NCI-H1417 (cell line): ENCODE data around the gene RELN.
A peak's percentile ranks its signal among the peaks of the same experiment; 100 is the strongest.

ENCODE experiments used
- DNase-seq, 3 experiments: peaks; one replicate each; lab custom pipeline; 2025; lab: John Stamatoyannopoulos, UW

The RELN gene

DNA sequence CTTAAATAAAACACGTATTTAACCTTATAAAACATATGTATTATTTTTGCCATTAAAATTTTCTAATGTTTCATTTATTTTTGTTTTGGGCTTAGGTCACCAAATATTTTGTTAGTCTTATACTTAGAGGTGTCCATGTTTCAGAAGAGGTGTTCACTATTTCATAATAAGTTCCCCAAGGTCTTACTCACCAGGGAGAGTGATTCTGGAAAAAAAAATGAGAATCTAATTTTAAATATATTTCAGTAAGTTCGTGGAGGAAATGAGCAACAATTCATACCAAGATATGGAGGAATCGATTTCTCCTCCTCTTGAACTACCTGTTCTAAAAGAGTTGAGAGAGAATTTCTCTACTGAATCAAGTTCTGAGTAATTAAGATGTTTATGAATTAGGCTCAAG is 271.9 kb downstream of the RELN start:
- peak in 1 of 3 experiments; percentile 36 for DNase-seq

DNA sequence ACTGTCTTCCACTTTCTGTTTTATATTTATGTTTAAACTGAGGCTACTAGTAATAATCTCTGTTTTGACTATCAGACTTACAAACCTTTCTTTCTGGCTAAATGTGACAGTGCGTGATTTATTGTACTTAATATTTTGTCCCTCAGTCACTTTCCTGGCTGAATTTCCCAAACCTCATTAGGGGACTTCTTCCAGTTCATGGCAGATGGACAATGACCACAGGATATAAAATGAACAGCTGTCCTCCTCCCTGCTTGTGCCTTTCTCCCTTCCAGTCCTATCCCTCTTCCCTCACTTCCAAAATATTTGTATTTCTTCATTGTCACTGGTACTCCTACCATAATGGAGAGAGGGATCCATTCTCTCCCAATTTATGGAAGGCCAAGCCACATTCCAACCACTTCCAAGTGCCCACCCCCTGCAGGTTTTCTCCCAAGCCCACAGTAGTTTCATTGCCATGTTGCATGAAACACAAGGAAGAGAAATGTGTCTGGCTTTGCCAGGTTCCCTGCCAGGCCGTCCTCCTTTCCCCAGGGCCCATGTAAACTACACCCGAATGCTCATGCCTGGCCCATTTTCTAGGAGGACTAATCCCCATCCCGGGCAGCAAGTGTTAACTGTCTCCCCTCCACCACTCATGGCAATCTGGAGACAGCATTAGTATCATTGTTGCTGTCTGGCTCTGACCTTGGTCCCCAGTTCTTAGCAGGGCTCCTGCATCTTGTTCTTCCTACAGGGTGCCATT is 273.9 kb downstream of the RELN start:
- no peak for DNase-seq

DNA sequence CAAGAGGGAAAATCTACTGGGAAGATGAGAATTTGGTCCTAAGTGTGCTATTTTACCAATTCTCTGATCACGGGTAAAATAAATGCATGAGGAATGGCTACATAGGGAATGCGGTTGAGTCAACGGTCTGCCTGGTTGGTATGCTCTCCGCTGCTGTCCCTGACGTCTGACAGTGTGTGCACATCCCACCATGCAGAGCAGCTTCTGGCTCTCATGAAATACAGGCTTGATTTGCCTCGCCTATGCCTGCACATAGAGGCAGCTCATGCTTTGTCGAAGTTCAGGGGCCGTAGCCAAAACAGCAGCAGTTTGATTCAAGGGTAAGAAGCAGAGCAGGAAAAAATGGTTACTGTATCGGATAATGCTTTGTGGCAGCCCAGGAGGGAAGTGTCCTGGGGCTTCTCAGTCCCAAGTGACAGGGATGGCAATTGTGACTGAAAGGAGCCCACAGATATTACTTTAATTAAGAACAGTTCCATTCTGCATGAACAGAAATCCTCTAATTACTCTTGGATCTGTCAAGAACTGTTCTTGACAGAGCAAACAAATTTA is 275.0 kb downstream of the RELN start:
- no peak for DNase-seq

- DNase-seq = no peak
Observed at GRCh38 chr7:103712991-103713778, 276.3 kb downstream of the RELN start.

DNA sequence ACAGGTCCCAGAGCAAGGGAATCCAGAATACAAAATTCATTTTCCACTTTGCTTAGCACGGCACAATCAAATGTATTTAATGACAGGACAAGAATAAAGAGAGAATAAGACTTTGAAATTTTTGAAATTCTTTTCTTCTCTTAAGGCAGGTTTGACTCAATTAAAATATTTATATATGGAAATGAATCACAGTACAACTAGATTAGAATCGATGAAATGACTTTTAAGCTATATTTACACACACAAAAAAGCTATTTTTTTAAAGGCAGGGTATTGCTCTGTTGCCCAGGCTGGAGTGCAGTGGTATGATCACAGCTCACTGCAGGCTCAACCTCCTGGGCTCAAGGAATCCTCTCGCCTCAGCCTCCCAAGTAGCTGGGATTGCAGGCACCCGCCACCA is 278.0 kb downstream of the RELN start:
- no peak for DNase-seq

DNA sequence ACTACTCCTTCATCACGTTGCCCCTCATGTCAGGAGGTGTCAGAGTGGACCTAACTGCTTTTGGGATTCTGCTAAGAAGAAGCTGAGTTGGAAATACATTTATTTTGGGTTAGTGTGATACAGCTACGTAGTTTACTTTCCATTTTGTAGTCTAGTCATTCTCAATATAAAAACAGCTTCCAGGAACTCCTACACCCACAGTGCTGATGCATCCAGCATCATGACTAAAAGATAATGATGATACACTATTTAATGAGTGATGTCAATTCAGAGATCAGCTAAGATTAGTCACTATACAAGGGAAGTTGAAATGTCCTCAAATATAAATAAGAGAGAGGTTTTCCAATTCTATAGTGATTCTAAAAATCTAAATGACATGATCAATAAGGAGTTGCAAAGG is 279.2 kb downstream of the RELN start:
- DNase-seq = no peak

DNA sequence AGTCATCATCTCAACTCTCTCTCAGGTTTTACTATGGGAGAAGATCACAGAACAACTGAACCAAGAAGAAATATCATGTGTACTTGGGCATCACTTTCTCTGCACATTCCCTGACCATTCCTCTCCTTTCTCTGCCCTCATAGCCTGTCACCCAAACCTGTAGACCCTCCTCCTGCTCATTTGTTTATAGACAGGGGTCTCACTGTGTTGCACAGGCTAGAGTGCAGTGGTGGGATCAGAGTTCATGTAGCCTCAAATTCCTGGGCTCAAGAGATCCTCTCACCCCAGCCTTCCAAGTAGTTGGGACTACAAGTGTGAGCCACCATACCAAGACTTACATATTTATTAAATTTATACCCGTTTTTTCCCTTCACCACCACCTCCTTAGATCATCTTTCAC is 282.7 kb downstream of the RELN start:
- no peak for DNase-seq

DNA sequence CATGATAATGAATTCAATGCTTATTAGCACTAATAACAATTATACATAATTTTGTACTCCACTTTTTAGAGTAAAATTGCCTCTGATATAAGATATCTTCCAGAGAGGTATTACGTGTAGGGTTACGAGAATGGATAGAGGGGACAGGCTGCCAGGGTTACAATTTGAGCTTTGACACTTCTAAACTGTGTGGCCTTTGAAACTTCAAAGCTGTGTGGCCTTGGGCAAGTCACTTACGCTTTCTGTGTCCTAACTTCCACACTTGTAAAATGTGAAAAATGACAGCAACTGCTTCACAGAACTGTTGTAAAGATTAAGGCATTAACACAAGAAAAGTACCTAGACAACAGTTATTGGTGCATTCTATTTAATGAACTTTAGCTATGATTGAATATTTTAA is 283.9 kb downstream of the RELN start:
- no peak for DNase-seq

- DNase-seq = no peak
Observed at GRCh38 chr7:103704701-103705100, 284.8 kb downstream of the RELN start.

DNA sequence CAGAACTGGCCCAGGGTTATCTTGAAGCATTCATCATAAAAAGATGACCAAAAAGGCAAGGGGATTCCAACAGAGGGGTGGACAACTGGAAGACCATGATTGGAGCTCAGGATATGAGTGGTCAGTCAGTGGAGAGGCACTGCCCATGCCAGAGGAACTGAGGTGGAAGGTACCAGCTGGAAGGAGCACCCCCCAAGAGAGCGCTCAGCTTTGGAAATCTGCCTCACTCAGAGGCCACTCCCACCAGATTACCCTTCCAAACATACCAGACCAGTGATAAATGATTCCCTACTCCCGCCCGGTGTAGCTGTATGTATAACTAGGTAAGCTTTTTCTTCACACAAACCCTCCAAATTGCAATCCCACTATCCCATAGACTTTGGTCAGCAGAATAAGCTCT is 286.5 kb downstream of the RELN start:
- no peak for DNase-seq

GRCh38 chr7:103702454-103702853 is 287.0 kb downstream of the RELN start:
- no peak for DNase-seq

- DNase-seq = no peak
Observed at GRCh38 chr7:103699032-103699431, 290.4 kb downstream of the RELN start.

GRCh38 chr7:103698064-103698463 is 291.4 kb downstream of the RELN start:
- no peak for DNase-seq

DNA sequence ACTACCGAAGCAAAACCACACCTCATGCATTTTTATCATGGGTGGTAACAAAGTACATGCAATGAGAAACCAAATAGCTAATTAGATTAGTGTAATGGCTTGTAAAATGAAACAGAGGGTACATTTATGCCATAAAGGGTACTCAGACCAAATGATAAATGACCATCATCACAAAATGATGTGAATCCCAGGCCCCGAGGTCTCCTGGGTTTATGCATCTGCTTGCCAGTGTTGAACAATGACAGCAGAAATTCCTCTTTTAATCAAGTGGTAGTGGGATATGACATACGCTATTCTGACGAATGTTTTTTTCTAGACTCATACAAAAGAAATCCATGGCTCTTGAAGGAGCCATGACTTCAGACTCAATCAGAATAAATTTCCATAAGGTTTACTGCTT is 293.9 kb downstream of the RELN start:
- DNase-seq = no peak

GRCh38 chr7:103694304-103694703 is 295.2 kb downstream of the RELN start:
- no peak for DNase-seq

GRCh38 chr7:103691291-103691690 is 298.2 kb downstream of the RELN start:
- peak in 1 of 3 experiments; percentile 67 for DNase-seq

GRCh38 chr7:103690242-103690974 is 299.1 kb downstream of the RELN start:
- peak in 1 of 3 experiments; percentile 48 for DNase-seq

GRCh38 chr7:103689255-103689654 is 300.2 kb downstream of the RELN start:
- DNase-seq = peak; percentile 26 to 80 (median 49)

DNA sequence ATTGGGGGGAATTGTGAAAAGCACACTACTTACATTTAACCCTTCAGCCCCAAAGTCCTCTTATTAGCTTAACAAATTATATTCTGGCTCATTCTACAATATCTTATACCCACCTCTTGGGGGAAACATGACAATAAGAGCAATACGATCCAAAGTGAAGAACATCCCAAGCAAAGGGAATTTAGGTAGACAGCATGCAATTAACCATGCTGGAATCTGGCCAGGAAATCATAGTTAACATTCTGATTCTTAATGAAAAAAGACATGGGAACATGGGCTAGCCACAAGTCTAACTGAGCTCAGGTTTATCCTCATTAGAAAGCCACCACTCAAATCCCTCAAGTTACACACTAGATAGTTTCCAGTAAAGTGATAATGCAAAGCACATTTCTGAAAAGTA is 301.5 kb downstream of the RELN start:
- peak in 1 of 3 experiments; percentile 59 for DNase-seq

DNA sequence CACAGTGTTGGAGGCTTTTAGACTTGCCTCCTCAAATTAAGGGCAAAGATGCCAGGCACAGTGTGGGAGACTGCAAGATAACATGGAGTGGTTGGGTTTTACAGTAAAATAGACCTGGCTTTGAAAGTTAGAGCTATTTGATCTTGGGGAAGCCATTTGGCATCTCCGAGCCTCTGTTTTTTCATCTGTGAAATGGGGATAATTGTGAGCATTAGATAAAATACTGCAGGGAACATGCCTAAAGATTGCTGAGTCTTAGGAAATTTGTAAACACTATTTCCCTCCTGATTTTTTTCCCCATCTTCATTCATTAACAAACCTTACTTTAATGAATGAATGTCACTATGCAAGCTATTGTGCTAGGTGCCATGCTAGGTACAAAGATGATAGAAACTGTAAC is 302.2 kb downstream of the RELN start:
- DNase-seq = no peak

GRCh38 chr7:103686763-103687162 is 302.7 kb downstream of the RELN start:
- DNase-seq = no peak

DNA sequence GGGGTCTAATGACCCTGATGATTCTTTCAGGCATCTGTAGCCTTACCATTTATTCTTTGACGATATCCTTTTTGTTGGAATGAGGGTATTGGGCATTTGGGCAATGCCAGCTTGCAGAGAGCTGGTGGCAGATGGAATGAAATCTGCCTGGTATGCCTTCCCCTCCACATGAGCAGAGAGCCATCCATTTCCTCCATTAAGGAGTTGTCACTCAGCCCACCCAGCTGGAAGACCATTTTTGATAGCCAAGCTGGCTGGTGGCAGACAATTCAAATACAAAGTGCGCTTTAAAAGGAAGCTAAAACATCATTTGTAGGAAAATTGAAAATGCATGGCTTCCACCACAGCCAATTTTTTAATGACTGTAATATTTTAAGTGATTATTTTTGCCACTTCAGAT is 303.4 kb downstream of the RELN start:
- DNase-seq = peak in 1 of 3 experiments; percentile 51
